K562 (cell line): ENCODE data around the gene WDR45. TPM values are rescaled to one million over a fixed set of nuclear protein-coding genes. Genes with fewer than 3 reads are reported as not detected.

Experiments used
- CUX1 ChIP-seq: fragments of 200-800 bp; sonication (Bioruptor generic); IDR thresholded peaks from 2 replicates; pipeline ENCODE4 v1.6.1; 2016; ENCODE audit warnings: missing genetic modification characterization, missing compliant biosample characterization
- ETV5 ChIP-seq: sonication (generic); formaldehyde crosslinking; IDR thresholded peaks from 2 replicates; pipeline ENCODE4 v1.4.0; 2020; ENCODE audit warnings: low read depth, mild to moderate bottlenecking, missing genetic modification reagents
- MCM5 ChIP-seq: fragments of 450-650 bp; IDR thresholded peaks from 2 replicates; pipeline ENCODE4 v1.6.1; 2016; ENCODE audit warnings: low read depth
- PRDM10 ChIP-seq: fragments of 450-650 bp; IDR thresholded peaks from 2 replicates; pipeline ENCODE4 v1.6.1; 2018; ENCODE audit not compliant: partially characterized antibody
- polyA plus RNA-seq, 8 experiments: library from polyadenylated mRNA; depleted of rRNA in 4 of 8; stranded (reverse) in 5 of 8; unstranded in 3 of 8; fragments of >200 nt; fragmentation: Nextera tagmentation in 2 of 8; fragmentation: Illumina TruSeq in 1 of 8; extraction: Ambion mirVana in 2 of 8; extraction: Trizol in 1 of 8; gene quantifications; 2 replicates each; pipeline versions ENCODE4 v1.2.1 to v1.2.3, GENCODE V29; 2011 to 2014; ENCODE audit warnings: inconsistent platforms in 1 of 8, missing spikeins in 1 of 8
- total RNA-seq, 7 experiments: library from RNA; depleted of rRNA in 6 of 7; stranded (reverse); fragments of >200 nt in 6 of 7; fragmentation: Illumina TruSeq in 2 of 7; extraction: Trizol in 2 of 7; gene quantifications; 2 replicates each; pipeline versions ENCODE4 v1.2.1 to v1.2.3, GENCODE V29; 2011 to 2021; ENCODE audit warnings: low replicate concordance in 1 of 7

The WDR45 gene
- total and polyA plus RNA-seq, 9 of the 15 experiments (the other 6 are each of a cell fraction or from before 2014, with no cell fraction given) = 19.4 to 136 (median 59.7) TPM

GRCh38 chrX:49117581-49117980, 37.9 kb upstream of the WDR45 start (continued):
- TF ChIP-seq CUX1 (no peak), ETV5 (CRISPR knock-in tag) (no peak), MCM5 (no peak), PRDM10 (no peak)
